ENCODE data around the gene KLHDC4. TPM values are rescaled to one million over a fixed set of nuclear protein-coding genes. Genes with fewer than 3 reads are reported as not detected.

The KLHDC4 gene
- total and polyA plus RNA-seq, 9 of the 15 experiments (the other 6 are each of a cell fraction or from before 2014, with no cell fraction given), result 1.3 to 68.1 (median 32.8) TPM

DNA sequence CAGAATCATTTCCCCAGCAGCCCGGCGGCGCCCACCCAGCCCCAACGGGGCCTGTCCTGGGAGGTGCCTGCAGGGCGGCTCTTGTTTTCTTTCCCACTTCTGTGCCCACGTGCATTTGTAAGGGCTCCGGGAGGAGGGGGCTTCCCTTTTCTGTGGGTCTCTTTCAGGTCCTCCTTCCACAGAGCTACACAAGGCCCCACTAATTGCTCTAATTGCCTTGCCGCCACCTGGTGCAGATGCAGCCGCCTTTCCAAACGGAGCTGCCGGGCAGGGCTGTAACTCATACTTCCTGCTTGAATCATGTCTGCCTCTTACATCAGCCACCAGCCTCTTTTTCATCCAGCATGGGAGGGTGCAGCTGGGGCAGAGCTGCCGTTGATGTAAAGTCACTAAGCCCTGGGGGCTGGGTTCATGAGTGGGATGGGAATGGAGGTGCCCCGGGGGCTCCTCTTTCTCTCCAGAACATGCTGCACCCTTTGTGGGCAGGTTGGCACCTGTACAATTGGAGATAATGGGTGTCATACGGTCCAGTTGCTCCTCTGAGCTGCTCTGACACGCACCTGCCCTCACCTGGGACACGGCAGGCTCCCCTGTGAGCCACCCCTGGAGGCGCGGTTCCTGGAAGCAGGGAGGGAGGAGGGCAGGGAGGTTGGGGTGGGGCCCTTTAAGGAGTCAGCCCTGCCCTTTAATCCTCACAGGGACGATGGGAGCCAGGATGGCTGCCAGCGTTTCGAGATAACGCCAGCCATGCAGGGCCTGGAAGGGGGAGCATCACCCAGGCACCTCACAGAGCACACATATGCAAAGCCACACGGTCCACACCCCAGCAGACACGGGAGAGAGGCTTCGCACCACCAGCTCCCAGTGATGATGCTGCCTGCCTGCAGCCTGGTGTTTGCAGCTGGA lies 41.1 kb upstream of the KLHDC4 start (continued):
- TF ChIP-seq FOXK2 (conservative IDR thresholded peaks at IDR 0.05 in 1 of 2, IDR thresholded peaks at IDR 0.05 in 1 of 2; ENCODE audit: low read depth in 2 of 2) (no peak; a peak in 1 of 4 replicates), ZEB2 (IDR thresholded peaks at IDR 0.05) (peak; percentile 88), RNF2 (IDR thresholded peaks at IDR 0.05) (peak; percentile 88), ZNF140 (CRISPR knock-in tag; IDR thresholded peaks at IDR 0.05) (no peak), ZNF57 (CRISPR knock-in tag; IDR thresholded peaks at IDR 0.05) (no peak), MTA2 (IDR thresholded peaks at IDR 0.05; ENCODE audit: low read depth) (no peak), HDAC6 (IDR thresholded peaks at IDR 0.05; ENCODE audit: low read depth, low read length) (no peak), RFX5 (IDR thresholded peaks at IDR 0.05; ENCODE audit: low read depth, low read length) (no peak), TCF3 (CRISPR knock-in tag; IDR thresholded peaks at IDR 0.05) (peak; percentile 53), ILF3 (IDR thresholded peaks at IDR 0.05; ENCODE audit: borderline replicate concordance) (no peak), TCF7 (IDR thresholded peaks at IDR 0.05; ENCODE audit: borderline replicate concordance) (no peak), SRSF1 (IDR thresholded peaks at IDR 0.05; ENCODE audit: low read depth, low read length) (no peak), HDAC3 (IDR thresholded peaks at IDR 0.05; ENCODE audit: borderline replicate concordance, partially characterized antibody) (peak; percentile 18), KAT8 (IDR thresholded peaks at IDR 0.05; ENCODE audit: low read depth) (no peak), FOXK1 (CRISPR knock-in tag; IDR thresholded peaks at IDR 0.05; ENCODE audit: borderline replicate concordance) (peak; percentile 62; the same call in 1 of the 2 replicates), MEIS2 (IDR thresholded peaks at IDR 0.05; ENCODE audit: partially characterized antibody) (peak; percentile 86), ZNF79 (CRISPR knock-in tag; IDR thresholded peaks at IDR 0.05; ENCODE audit: low read depth) (0 out of 2 replicates have a peak, but pooled peaks have one; percentile 13), CC2D1A (IDR thresholded peaks at IDR 0.05) (no peak)
- TF ChIP-seq, protein P1, sequence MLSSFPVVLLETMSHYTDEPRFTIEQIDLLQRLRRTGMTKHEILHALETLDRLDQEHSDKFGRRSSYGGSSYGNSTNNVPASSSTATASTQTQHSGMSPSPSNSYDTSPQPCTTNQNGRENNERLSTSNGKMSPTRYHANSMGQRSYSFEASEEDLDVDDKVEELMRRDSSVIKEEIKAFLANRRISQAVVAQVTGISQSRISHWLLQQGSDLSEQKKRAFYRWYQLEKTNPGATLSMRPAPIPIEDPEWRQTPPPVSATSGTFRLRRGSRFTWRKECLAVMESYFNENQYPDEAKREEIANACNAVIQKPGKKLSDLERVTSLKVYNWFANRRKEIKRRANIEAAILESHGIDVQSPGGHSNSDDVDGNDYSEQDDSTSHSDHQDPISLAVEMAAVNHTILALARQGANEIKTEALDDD (IDR thresholded peaks at IDR 0.05), result no peak
- TF ChIP-seq, protein P2, sequence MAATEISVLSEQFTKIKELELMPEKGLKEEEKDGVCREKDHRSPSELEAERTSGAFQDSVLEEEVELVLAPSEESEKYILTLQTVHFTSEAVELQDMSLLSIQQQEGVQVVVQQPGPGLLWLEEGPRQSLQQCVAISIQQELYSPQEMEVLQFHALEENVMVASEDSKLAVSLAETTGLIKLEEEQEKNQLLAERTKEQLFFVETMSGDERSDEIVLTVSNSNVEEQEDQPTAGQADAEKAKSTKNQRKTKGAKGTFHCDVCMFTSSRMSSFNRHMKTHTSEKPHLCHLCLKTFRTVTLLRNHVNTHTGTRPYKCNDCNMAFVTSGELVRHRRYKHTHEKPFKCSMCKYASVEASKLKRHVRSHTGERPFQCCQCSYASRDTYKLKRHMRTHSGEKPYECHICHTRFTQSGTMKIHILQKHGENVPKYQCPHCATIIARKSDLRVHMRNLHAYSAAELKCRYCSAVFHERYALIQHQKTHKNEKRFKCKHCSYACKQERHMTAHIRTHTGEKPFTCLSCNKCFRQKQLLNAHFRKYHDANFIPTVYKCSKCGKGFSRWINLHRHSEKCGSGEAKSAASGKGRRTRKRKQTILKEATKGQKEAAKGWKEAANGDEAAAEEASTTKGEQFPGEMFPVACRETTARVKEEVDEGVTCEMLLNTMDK (IDR thresholded peaks at IDR 0.05; ENCODE audit: borderline replicate concordance, insufficient read depth, low read depth, low read length, poor library complexity, severe bottlenecking), result no peak
- TF ChIP-seq, protein P3, sequence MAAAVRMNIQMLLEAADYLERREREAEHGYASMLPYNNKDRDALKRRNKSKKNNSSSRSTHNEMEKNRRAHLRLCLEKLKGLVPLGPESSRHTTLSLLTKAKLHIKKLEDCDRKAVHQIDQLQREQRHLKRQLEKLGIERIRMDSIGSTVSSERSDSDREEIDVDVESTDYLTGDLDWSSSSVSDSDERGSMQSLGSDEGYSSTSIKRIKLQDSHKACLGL (CRISPR knock-in tag; IDR thresholded peaks at IDR 0.05; ENCODE audit: borderline replicate concordance, poor library complexity, severe bottlenecking), result no peak
- TF ChIP-seq, protein P4, sequence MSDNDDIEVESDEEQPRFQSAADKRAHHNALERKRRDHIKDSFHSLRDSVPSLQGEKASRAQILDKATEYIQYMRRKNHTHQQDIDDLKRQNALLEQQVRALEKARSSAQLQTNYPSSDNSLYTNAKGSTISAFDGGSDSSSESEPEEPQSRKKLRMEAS (CRISPR knock-in tag; IDR thresholded peaks at IDR 0.05), result peak; percentile 61; the same call in 1 of the 2 replicates
- TF ChIP-seq, protein P5, sequence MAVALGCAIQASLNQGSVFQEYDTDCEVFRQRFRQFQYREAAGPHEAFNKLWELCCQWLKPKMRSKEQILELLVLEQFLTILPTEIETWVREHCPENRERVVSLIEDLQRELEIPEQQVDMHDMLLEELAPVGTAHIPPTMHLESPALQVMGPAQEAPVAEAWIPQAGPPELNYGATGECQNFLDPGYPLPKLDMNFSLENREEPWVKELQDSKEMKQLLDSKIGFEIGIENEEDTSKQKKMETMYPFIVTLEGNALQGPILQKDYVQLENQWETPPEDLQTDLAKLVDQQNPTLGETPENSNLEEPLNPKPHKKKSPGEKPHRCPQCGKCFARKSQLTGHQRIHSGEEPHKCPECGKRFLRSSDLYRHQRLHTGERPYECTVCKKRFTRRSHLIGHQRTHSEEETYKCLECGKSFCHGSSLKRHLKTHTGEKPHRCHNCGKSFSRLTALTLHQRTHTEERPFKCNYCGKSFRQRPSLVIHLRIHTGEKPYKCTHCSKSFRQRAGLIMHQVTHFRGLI (CRISPR knock-in tag; IDR thresholded peaks at IDR 0.05), result 0 out of 2 replicates have a peak, but pooled peaks have one; percentile 10
